ENCODE data around the gene LRRC2. TPM values are rescaled to one million over a fixed set of nuclear protein-coding genes. Genes with fewer than 3 reads are reported as not detected.
"Not testable (repeated sequence)": the region's sequence is repeated elsewhere in the genome, so short reads cannot be mapped to it uniquely, and the experiment has no call there.

LRRC2 gene, protein sequence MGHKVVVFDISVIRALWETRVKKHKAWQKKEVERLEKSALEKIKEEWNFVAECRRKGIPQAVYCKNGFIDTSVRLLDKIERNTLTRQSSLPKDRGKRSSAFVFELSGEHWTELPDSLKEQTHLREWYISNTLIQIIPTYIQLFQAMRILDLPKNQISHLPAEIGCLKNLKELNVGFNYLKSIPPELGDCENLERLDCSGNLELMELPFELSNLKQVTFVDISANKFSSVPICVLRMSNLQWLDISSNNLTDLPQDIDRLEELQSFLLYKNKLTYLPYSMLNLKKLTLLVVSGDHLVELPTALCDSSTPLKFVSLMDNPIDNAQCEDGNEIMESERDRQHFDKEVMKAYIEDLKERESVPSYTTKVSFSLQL
- total RNA-seq (2014; rRNA removed): 0.32 and 0.86 TPM in 2 replicates
- 0.79 TPM for polyA plus RNA-seq (2012)

DNA sequence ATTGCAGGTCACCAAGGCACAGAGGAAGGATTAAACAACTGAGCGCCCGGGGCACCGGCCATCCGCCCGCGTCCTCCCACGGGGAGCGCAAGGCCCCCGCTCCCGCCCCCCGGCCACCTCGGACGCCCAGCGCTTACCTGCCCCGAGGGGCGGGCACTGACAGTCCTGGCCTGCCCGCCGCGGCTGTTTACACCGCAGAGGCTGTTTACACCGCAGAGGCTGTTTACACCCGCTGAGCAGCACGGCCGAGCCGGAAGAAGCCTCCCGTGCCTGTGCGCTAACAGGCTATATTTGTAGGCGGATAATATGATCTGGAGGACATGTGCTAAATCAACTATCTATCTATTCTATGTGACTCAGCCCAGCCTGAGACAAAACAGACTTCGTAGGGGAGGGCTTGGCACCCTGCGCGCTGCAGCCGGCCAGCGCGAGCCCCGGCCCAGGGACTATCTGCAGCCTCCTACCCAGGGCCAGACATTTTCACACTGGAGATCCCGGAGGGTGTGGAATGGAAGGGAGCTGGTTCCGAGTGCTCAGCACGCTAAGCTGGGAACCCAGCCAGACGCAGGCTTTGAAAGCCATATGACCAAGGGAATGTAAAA is at the start of gene LRRC2:
Gene LRRC2 (minus strand): TSS at position 263 of the 602 bp plus-strand sequence. CDS start 14,711 bp downstream, outside the sequence.
- peak; percentile 57 for DNase-seq (ENCODE audit: low read depth)

DNA sequence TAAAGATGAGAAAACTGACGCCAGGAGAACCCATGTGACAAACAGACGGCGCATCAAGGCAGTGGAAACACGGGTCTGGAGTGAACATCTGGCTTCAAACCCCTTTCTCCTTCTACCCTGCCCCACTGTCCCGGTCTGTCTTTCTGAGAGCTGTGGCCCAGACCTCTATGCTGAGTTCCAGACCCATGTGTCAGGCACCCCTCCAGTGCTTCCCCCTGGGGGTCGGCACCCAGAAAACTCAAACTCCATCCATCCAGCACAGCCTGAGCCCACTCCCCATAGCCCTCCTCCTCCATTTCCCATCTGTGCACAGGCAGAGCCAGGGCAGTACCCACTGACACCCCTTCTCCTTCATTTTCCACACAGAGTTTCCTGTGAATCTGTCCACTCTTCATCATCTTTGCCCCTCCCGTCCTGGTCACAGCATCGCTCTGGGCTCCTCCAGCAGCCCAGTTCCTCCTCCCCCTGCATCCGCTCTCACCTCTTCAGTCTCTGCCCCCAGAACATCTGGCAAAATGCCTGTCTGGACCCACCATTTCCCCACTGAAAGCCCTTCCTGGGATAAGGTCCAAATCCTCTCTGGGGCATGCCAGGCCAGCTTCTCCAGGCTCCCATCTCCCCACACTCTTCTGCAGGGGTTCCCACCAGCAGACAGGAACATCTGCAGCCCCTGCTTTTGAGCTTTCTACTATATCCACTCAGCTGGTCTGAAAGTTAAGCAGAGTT is 49.1 kb upstream of the LRRC2 start:
- no peak for DNase-seq (ENCODE audit: low read depth)

DNA sequence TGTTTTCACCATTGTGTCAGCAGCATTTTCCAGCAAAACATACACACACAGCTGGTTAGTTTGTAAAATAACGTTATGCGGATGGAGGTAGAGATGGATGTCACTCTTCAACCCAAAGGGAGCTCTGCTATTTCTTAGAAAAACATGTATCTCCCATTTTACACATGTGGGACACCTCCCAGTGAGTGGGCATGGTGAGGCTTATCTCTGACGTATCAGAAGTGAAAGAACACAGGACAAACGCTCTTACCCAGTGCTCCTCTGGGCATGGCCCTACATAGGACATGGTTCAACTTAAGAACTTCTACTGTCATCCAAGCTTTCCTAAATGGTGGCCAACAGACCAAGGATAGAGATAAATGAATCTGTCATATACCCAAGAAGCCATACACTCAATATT is 48.3 kb upstream of the LRRC2 start:
- no peak for DNase-seq (ENCODE audit: low read depth)

DNA sequence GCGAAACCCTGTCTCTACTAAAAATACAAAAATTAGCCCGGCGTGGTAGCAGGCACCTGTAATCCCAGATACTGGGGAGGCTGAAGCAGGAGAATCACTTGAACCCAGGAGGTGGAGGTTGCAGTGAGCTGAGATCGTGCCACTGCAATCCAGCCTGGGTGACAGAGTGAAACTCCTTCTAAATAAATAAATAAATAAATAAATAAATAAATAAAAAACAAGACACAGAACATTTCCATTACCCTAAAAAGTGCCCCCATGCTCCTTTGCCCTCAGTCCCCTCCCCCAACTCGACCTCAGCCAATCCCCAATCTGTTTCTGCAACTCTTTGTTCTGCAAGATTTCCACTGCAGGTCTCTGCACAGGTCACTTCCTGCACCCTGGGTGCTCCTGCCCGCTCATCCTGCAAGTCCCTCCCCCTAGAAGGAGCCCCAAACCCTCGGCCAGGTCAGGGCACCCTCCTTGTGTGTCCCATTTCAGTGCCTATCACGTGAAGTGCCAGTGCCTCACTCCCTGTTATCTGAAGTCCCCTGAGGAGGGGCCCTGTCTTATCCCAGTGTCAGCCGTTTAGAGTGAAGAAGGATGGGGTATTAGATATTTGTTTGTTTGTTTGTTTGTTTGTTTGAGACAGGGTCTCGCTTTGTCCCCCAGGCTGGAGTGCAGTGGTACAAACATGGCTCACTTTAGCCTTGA is 47.4 kb upstream of the LRRC2 start:
- DNase-seq (ENCODE audit: low read depth): no peak

DNA sequence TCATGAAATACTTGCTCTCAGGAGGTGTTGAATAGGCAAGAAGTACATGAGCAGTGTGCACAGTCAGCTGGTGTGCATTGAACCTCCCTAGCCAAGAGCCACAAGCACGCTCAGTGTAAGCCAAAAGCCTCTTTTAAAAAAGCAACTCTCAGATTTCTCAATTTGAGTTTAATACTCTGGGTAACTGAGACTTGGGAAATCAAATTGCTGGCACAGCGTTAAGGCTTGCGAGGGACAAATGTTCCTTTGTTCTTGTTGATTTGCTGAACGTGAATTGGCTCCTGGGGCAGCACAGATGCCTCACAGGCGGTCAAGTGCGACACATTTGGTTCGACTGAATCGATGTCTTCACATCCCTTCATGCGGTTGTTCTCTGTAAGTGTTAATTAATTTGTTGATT is 46.2 kb upstream of the LRRC2 start, which contains the start of gene FAM240A:
Gene FAM240A (plus strand): TSS at position 202 of the 400 bp plus-strand sequence. CDS start 159 bp downstream, at position 361.
- no peak for DNase-seq (ENCODE audit: low read depth)

DNA sequence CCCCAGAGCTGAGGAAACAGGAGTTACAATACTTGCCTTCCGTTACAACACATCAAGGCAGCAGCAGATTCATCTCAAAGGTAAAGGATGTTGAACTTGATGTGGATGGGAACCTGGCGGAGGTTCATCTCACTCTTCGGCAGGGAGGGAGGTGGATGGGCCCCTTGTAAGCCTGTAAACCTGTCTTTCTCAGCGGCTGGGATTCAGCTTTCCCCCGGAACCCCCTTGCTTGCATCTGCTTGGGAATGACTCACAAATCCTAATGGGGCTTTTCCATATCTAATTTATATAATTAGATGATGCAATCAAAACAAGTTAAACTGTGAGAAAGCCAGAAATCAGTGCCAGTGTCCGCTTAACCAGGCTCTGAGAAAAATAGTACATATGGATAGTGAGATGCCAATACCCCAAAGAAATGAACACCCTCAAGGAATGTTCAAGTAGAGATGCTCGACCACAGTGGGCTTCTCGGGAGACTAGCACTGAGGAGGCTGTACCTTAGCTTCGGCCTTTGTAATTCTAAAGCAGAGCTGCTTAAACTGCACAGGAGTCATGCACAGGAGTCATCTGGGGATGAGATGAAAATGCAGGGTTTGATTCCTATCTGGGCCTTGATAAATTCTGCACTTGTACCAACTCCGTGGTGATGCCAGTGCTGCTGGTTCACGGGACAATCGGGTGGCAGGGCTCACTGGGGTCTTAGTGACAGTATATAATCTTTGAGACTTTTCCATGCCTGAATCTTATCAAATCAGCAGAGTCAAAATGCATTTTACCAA is 44.0 kb upstream of the LRRC2 start:
- no peak for DNase-seq (ENCODE audit: low read depth)

DNA sequence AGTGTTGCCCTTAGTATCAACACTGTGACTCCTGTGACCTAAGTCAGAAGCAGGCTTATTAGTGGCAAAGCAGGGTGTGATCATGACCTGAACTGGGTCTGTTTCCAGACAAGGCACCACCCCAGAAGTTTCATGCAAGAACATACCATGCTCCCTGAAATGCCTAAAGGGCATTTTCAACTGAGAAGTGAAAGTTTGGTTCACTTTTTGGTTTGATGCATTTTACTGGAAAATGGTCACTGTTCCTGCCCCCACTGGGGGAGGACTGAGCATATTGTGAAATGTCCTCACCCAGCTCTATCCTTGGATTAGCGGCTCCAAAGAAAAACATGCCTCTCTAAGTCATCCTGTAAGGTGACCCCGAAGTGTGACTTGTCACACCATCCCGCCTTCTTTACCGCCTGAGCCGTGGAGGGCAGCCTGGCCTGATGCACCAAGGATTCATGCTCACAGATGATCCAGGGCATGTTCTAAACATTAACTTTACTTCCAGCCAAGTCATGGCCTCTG is 43.2 kb upstream of the LRRC2 start:
- peak; percentile 14 for DNase-seq (ENCODE audit: low read depth)

DNA sequence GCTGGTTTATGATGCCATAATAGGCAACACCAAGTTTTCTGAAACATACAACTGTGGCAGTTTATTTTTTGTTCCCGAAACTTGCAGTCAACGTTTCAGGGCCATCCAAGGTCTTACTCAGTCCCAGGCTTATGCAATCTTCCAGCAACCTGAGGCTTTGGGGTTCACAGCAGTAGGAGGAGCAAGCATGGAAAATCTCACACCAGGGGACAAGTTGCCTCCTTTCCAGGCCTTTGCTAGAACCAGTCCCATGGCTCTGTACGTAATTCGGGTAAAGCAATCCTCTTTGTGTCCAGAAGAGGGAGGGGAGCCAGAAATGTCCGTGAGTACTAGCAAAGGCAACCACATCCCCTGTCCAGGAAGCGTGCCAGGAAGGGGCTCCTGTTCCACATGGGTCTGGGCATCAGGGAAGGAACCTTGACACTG is 41.5 kb upstream of the LRRC2 start:
- DNase-seq (ENCODE audit: low read depth): no peak

DNA sequence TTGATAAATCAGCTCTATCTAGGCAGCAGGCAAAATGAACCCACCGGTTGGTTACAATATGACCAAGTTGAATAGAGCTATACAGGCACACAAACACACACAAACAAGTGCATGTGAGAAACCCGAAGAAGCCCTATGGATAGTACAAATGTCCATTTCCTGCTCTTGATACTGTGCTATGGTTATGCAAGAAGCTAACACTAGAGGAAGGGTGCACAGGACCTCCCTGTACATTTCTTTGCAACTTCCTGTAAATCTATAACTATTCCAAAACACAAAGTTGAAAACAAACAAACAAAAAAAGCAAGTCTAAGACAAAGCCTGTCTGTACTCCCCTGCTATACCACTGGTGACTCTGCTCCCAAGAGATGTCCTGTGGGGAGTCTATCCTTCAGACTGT is 38.0 kb upstream of the LRRC2 start:
- no peak for DNase-seq (ENCODE audit: low read depth)

DNA sequence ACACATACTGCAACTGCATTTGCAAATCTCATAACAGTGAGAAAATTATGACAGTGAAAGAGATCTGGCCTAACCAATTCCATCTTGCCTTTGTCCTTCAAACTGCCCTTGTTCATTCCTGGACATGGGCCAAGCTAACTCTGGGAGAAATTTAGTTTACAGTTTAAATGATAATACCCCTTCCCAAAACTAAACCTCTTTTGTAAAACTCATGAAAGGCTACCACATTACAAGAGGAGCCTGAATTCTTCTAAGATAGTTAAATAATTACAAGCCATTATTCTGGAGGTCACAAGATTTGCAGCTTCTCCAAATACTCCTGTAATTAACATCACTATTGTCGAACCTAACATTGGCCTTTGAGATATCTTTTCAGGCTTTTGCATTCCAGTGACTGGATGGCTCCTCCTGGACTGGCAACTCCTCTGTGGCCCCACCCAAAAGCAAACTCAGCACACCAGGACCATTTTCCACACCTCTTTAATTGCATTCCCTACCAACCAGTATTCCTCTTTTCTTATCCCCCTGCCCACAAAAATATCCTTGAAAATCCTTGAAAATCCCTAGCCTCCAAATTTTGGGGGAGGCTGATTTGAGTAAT is 37.4 kb upstream of the LRRC2 start:
- DNase-seq (ENCODE audit: low read depth): no peak

DNA sequence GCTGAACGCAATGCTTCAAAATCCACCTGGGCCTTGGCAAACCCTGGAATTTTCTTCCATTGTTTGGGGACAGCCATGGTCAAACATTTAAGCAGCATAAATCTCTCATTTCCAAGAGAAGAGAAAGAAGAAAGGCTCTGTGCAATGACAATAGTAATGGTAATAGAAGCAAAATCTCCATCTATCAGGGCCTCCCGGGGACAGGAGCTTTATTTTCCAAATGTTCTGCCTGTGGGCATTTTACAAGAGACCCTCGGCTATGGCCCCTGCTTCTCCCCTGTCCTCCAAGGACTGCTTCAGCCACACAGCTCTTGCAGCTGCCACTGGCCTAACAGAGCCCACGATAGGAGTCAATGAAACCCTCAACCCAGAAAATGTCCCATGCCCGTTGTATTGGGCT is 33.5 kb upstream of the LRRC2 start:
- no peak for DNase-seq (ENCODE audit: low read depth)

DNA sequence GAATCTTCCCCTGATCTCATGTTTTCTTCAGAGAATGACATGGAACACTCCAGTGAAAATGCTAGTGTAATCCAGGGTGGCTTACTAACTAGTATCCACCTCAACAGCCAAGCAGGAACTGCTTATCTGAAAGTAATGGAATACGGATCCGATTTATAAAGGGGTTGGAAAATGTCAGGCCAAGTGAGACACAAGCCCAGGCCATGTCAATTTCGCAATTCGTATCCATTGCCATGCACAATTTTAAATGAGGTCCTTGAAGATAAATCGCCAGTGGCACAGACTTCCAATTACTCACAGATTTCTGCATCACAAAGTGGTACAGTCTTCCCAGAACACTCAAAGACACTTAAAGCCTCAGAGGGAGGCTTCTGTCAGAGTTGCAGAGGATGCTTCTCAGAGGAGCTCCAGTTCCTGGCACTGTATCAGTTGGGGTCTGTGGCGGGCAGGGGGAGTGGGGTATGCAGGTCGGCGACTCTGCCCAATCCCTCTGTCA is 29.8 kb upstream of the LRRC2 start:
- DNase-seq (ENCODE audit: low read depth): no peak

DNA sequence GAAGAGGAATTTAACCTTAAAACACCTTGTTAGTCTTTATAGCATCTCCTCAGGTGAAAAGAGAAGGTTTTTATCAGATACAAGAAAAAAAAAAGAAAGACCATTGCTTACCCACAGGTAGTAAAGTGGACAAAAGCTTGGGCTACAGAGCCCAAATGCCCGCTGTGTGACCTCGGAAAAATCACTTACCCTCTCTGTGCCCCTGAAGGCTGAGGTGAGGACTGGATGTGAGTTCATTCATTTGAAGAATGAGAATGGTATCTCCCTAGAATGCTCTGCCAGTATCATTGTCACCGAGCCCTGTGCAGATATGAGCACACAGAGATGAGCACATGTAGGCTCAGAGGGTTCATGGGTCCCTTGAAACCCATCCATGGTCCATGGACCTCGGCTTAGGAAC is 28.6 kb upstream of the LRRC2 start:
- no peak for DNase-seq (ENCODE audit: low read depth)

DNA sequence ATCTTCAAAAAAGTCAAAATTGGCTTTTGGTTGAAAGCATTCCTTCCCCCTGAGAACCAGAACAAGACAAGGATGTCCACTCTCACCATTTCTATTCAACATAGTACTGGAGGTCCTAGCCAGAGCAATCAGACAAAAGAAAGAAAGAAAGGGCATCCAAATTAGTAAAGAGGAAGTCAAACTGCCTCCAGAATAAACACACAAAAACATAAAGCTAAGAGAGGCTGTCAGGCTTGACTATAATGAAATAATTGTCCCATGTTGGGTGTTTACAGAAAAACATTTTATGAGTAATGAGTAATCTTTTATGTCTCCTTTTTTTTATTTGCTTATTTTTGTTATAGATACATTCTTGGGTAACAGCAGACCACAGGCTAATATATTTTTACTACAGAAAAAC is 27.9 kb upstream of the LRRC2 start:
- DNase-seq (ENCODE audit: low read depth): no peak

DNA sequence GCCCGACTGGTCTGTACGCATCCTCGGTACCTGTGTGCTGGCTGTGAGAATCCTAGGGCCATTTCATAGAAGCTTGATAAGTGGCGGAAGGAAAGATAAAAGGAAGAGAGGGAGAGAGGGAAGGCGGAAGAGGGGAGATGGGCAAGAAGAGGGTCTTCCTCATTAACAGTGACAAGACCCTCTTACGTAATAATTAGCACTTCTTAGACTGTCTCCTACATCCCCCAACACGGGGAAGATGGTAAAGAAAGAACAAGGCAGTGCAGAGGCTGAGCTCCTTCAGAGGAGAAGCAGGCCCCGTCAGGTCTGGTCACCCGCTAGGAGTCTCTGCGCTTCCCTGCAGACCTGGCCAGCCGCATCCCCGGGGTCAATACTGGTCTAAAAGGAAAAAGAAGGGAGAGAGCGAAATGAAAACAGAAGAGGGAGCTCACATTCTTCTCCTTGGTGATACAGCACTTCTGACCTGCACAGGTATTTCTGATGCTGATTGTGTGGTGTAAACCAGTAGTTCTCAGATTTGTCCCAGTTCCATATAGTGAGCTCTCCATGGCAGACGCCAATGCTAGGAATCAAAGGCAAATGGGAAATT is 27.3 kb upstream of the LRRC2 start:
- DNase-seq (ENCODE audit: low read depth): no peak

DNA sequence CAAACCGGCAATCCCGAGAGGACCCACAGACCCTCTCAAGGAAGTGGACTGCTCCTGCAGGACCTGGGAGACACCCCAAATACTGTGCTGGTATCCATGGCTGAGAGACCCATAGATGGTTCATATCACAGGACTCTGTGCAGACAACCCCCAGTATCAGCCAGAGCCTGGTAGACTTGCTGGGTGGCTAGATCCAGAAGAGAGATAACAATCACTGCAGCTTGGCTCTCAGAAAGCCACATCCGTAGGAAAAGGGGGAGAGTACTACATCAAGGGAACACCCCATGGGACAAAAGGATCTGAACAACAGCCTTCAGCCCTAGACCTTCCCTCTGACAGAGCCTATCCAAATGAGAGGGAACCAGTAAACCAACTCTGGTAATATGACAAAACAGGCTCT is 21.2 kb upstream of the LRRC2 start:
- not testable (repeated sequence) for DNase-seq (ENCODE audit: low read depth)

DNA sequence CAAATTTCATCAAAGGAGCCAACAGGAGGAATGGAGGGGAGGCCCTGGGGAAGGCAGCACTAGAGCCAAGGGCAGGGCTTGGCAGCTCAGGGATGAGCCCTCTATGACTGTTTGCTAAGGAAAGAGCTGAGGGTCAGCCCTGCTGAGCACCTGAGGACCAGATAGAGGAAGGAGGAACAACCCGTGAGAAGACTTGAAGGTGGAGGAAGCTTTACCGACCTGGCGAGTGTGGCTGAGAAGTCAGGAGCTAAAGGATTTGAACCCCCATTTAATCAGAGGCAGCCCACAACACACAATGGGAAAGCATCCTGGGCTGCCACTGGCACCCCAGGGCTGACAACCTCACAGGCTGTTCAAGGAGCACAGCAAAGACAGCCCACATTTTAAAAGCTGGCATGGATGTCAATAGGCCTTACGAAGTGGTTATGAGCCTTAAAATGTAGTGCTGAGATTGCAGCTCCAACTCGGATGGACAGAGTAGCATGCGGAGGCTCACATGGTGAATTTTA is 20.7 kb upstream of the LRRC2 start:
- no peak for DNase-seq (ENCODE audit: low read depth)

DNA sequence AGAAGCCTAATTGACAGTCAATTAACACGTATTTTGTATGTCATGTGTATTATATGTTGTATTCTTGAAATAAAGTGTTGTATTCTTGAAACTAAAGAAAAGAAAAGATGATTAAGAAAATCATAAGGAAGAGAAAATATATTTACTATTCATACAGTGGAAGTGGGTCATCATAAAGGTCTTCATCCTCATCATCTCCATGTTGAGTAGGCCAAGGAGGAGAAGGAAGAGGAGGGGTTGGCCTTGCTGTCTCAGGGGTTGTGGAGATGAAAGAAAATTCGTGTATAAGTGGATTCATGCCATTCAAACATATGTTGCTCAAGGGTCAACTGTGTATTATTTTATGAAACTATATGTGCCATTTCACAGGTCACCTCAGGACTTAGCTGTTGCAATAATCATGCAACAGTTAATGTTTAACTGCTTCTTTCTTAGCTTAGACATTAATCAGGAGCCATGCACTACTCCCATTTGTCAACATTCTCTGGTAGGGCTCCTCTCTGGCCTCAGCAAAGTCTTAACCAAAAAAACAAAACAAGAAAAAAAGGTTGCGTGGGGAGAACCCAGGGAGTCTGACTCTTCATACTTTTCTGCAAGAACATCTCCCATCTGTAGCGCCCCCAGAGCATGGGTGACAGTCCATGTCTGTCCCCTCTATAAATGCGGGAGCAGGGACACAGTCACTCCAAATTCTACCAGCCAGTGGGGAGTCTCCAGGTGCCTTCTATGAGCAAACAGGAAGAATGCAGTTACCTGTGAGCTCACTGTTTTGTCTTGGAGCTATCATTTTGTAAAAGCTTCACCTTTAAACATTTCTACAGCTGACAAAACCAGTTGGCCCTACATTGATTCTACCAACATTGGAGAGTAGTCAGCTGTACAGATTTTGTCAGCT is 19.9 kb upstream of the LRRC2 start:
- no peak for DNase-seq (ENCODE audit: low read depth)

Data from LHCN-M2 (cell line).